Measurements from ENCODE around the gene SAPCD2.
A peak's percentile ranks its signal among the peaks of the same experiment; 100 is the strongest.
"Not testable (repeated sequence)": the region's sequence is repeated elsewhere in the genome, so short reads cannot be mapped to it uniquely, and the experiment has no call there.

Gene SAPCD2

GRCh38 chr9:137035507-137035834 is 34.9 kb downstream of the SAPCD2 start:
- peak overlapping the region; percentile 83 to 86 for H3K4me3 ChIP-seq (ENCODE audit: low read depth in 1 of 2, low read length in 1 of 2)
- H3K4me1 ChIP-seq (ENCODE audit: control insufficient read depth in 1 of 2, insufficient read depth in 1 of 2, low read depth in 1 of 2, low read length in 1 of 2): peaks cover 50 to 54% of the 10 kb centered on the region in 2 experiments

GRCh38 chr9:137034709-137035506 is 35.4 kb downstream of the SAPCD2 start:
- peaks cover 54% of the 10 kb centered on the region for H3K36me3 ChIP-seq
- peaks cover 50 to 59% of the 10 kb centered on the region in 2 experiments for H3K4me1 ChIP-seq (ENCODE audit: control insufficient read depth in 1 of 2, insufficient read depth in 1 of 2, low read depth in 1 of 2, low read length in 1 of 2)
- H3K4me3 ChIP-seq (ENCODE audit: low read depth in 1 of 2, low read length in 1 of 2): peak overlapping the region; percentile 83 to 86
- TF ChIP-seq, protein P1, sequence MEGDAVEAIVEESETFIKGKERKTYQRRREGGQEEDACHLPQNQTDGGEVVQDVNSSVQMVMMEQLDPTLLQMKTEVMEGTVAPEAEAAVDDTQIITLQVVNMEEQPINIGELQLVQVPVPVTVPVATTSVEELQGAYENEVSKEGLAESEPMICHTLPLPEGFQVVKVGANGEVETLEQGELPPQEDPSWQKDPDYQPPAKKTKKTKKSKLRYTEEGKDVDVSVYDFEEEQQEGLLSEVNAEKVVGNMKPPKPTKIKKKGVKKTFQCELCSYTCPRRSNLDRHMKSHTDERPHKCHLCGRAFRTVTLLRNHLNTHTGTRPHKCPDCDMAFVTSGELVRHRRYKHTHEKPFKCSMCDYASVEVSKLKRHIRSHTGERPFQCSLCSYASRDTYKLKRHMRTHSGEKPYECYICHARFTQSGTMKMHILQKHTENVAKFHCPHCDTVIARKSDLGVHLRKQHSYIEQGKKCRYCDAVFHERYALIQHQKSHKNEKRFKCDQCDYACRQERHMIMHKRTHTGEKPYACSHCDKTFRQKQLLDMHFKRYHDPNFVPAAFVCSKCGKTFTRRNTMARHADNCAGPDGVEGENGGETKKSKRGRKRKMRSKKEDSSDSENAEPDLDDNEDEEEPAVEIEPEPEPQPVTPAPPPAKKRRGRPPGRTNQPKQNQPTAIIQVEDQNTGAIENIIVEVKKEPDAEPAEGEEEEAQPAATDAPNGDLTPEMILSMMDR (IDR thresholded peaks at IDR 0.05): peak; percentile 93
- H3K27me3 ChIP-seq: no peaks in the 10 kb centered on the region
- H3K27ac ChIP-seq: peak overlapping the region; percentile 91
- H3K9me3 ChIP-seq: no peaks in the 10 kb centered on the region

More at GRCh38 chr9:137035507-137035834, 34.9 kb downstream of the SAPCD2 start:
- TF ChIP-seq, protein P1 (IDR thresholded peaks at IDR 0.05): no peak
- H3K27ac ChIP-seq: peak overlapping the region; percentile 91
- no peaks in the 10 kb centered on the region for H3K9me3 ChIP-seq
- peaks cover 4% of the 10 kb centered on the region for H3K27me3 ChIP-seq
- H3K36me3 ChIP-seq: peaks cover 54% of the 10 kb centered on the region

DNA sequence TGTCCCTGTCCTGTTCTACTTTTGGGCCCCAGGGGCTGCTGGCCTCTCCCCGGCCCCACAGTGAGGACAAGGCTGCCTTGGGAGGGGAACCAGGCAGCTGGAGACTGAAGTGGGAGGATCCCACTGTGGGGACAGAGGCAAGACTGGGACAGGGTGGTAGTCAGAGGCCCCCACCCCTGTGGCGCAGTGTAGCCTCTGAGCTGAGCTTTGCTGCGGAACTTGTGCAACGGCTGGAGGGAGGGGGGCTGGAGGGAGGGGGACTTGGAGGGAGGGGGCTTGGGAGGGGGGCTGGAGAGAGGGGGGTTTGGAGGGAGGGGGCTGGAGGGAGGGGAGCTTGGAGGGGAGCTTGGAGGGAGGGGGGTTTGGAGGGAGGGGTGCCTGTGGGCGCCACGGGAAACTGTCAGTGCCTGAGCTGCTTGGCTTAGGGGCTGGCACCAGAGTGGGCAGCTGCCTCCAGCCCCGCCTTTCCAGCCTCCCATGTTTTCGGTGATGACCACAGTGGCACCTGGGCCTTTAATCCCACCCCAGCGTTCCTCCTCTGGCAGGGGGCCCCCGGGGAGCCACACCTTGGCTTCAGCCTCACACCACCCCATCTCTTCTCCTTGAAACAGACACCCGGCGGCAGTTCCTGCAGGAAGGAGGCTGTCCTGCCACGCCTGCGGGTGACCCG is 36.2 kb downstream of the SAPCD2 start:
- TF ChIP-seq, protein P1 (IDR thresholded peaks at IDR 0.05): no peak
- Histone ChIP-seq H3K36me3 (peaks cover 53% of the 10 kb centered on the region), H3K4me1 (ENCODE audit: control insufficient read depth in 1 of 2, insufficient read depth in 1 of 2, low read depth in 1 of 2, low read length in 1 of 2) (peaks cover 58 to 67% of the 10 kb centered on the region in 2 experiments), H3K4me3 (ENCODE audit: low read depth in 1 of 2, low read length in 1 of 2) (peak overlapping the region; percentile 83 to 86), H3K9me3 (no peaks in the 10 kb centered on the region), H3K27ac (peak overlapping the region; percentile 91), H3K27me3 (no peaks in the 10 kb centered on the region)

- peaks cover 48% of the 10 kb centered on the region for H3K36me3 ChIP-seq
- peak overlapping the region; percentile 83 to 86 for H3K4me3 ChIP-seq (ENCODE audit: low read depth in 1 of 2, low read length in 1 of 2)
- peaks cover 65 to 74% of the 10 kb centered on the region in 2 experiments for H3K4me1 ChIP-seq (ENCODE audit: control insufficient read depth in 1 of 2, insufficient read depth in 1 of 2, low read depth in 1 of 2, low read length in 1 of 2)
- H3K27me3 ChIP-seq, H3K9me3 ChIP-seq: not testable (repeated sequence)
- peak overlapping the region; percentile 91 for H3K27ac ChIP-seq
Measured at GRCh38 chr9:137033481-137033880, 36.9 kb downstream of the SAPCD2 start.

GRCh38 chr9:137032858-137033257 is 37.5 kb downstream of the SAPCD2 start:
- peaks cover 67 to 75% of the 10 kb centered on the region in 2 experiments for H3K4me1 ChIP-seq (ENCODE audit: control insufficient read depth in 1 of 2, insufficient read depth in 1 of 2, low read depth in 1 of 2, low read length in 1 of 2)

More at GRCh38 chr9:137032858-137033257, 37.5 kb downstream of the SAPCD2 start:
- peak overlapping the region; percentile 91 for H3K27ac ChIP-seq
- peaks cover 43% of the 10 kb centered on the region for H3K36me3 ChIP-seq
- no peaks in the 10 kb centered on the region for H3K27me3 ChIP-seq
- H3K9me3 ChIP-seq: no peaks in the 10 kb centered on the region
- peak overlapping the region; percentile 83 to 86 for H3K4me3 ChIP-seq (ENCODE audit: low read depth in 1 of 2, low read length in 1 of 2)
- TF ChIP-seq, protein P1 (IDR thresholded peaks at IDR 0.05): no peak
